ENCODE results near the gene KCTD8.
A peak's percentile ranks its signal among the peaks of the same experiment; 100 is the strongest.

KCTD8 gene

GRCh38 chr4:44448521-44449461 lies at the start of gene KCTD8:
TSS of gene KCTD8 (minus strand) at chr4:44448809.
- in situ Hi-C loops (cut with HindIII; ENCODE audit: low pct_unique_long_range_greater_than_20kb, low sequenced_read_pairs): no loop called here
- TF ChIP-seq JUND (IDR thresholded peaks at IDR 0.05; ENCODE audit: low read depth): no peak
- peak; percentile 79 to 87 for DNase-seq (ENCODE audit: low read depth in 1 of 2, low spot score in 1 of 2)

- in situ Hi-C loops (cut with HindIII; ENCODE audit: low pct_unique_long_range_greater_than_20kb, low sequenced_read_pairs): no loop called here
- DNase-seq (ENCODE audit: low read depth in 1 of 2, low spot score in 1 of 2): no peak
- TF ChIP-seq JUND (IDR thresholded peaks at IDR 0.05; ENCODE audit: low read depth): no peak
Observed at GRCh38 chr4:44494810-44495701, 46.4 kb upstream of the KCTD8 start.

GRCh38 chr4:44493924-44494323 lies 45.3 kb upstream of the KCTD8 start:
- in situ Hi-C loops (cut with HindIII; ENCODE audit: low pct_unique_long_range_greater_than_20kb, low sequenced_read_pairs): no loop called here
- peak; percentile 11 to 33 for DNase-seq (ENCODE audit: low read depth in 1 of 2, low spot score in 1 of 2)
- no peak for TF ChIP-seq JUND (IDR thresholded peaks at IDR 0.05; ENCODE audit: low read depth)

- in situ Hi-C loops (cut with HindIII; ENCODE audit: low pct_unique_long_range_greater_than_20kb, low sequenced_read_pairs): no loop called here
- DNase-seq (ENCODE audit: low read depth in 1 of 2, low spot score in 1 of 2): peak in 1 of 2 experiments; percentile 58
- 0 out of 2 replicates have a peak, but pooled peaks have one; percentile 16 for TF ChIP-seq JUND (IDR thresholded peaks at IDR 0.05; ENCODE audit: low read depth)
Observed at GRCh38 chr4:44487341-44487740, 38.7 kb upstream of the KCTD8 start.

GRCh38 chr4:44479731-44480130 lies 31.1 kb upstream of the KCTD8 start:
- TF ChIP-seq JUND (IDR thresholded peaks at IDR 0.05; ENCODE audit: low read depth): no peak
- in situ Hi-C loops (cut with HindIII; ENCODE audit: low pct_unique_long_range_greater_than_20kb, low sequenced_read_pairs): no loop called here
- no peak for DNase-seq (ENCODE audit: low read depth in 1 of 2, low spot score in 1 of 2)

- DNase-seq (ENCODE audit: low read depth in 1 of 2, low spot score in 1 of 2): no peak
- in situ Hi-C loops (cut with HindIII; ENCODE audit: low pct_unique_long_range_greater_than_20kb, low sequenced_read_pairs): no loop called here
- TF ChIP-seq JUND (IDR thresholded peaks at IDR 0.05; ENCODE audit: low read depth): no peak
Observed at GRCh38 chr4:44462259-44462658, 13.7 kb upstream of the KCTD8 start.

DNA sequence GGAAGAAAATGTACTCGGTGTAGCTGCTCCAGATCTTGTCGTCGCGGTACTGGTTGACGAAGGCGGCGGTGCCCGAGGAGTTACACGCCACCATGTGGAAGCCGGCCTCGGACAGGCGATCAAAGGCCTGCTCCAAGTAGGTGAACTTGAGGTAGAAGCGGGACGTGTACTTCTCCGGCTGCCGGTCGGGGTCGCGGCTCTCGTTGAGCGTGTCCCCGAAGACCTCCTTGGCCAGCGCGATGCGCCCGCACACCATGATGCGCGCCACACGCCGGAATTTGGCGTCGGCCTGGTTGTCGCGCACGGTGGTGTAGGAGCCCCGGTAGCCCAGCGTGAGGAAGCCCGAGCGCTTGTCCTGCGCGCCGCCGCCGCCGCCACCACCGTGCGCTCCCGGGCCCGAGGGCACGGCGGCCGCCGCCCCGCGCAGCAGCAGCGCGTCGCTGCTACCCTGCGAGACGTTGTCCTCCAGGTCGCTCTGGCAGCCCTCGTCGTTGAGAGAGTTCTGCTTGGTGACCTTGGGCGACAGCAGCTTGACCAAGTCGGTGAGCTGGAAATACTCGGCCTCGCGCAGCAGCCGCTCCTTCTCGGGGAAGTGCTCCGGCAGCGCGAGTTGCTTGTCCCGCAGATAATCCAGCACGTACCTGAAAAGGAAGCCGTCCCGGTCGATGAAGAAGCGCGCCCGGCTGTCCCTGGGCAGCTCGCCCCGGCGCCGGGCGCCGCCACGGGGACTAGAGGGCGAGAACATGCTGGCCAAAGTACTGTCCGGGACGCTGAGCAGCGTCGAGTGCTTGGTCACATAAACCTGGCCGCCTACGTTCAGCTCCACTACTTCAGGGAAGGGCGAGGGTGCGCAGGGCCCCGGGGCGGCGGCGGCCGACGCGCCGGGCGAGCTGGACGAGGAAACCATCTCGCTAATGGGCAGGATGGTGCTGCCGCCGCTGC lies 775 bp downstream of the KCTD8 start:
- in situ Hi-C loops (cut with HindIII; ENCODE audit: low pct_unique_long_range_greater_than_20kb, low sequenced_read_pairs): no loop called here
- TF ChIP-seq JUND (IDR thresholded peaks at IDR 0.05; ENCODE audit: low read depth): no peak
- no peak for DNase-seq (ENCODE audit: low read depth in 1 of 2, low spot score in 1 of 2)

GRCh38 chr4:44446801-44447562 lies 1.6 kb downstream of the KCTD8 start:
- in situ Hi-C loops (cut with HindIII; ENCODE audit: low pct_unique_long_range_greater_than_20kb, low sequenced_read_pairs): no loop called here
- no peak for TF ChIP-seq JUND (IDR thresholded peaks at IDR 0.05; ENCODE audit: low read depth)
- DNase-seq (ENCODE audit: low read depth in 1 of 2, low spot score in 1 of 2): no peak

DNA sequence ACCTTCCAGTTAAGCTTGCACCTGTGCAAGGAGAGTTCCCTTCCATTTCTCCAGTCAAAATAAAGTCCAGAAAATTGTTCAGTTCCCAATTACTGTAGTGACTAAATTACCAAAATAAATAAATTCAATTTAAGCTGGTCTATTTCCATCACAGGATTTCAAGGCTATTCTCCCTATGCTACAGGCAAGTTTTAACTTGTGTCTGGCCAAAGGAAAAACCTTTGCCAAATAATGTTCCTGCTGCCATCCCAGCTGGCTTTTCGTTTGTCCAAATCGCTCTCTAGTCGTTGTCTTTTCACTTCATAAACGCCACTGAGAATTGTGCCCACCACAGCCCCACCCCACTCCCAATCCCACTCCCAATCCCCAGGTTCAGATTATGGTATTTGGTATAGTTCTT lies 2.4 kb downstream of the KCTD8 start:
- no peak for DNase-seq (ENCODE audit: low read depth in 1 of 2, low spot score in 1 of 2)
- in situ Hi-C loops (cut with HindIII; ENCODE audit: low pct_unique_long_range_greater_than_20kb, low sequenced_read_pairs): no loop called here
- TF ChIP-seq JUND (IDR thresholded peaks at IDR 0.05; ENCODE audit: low read depth): no peak

- TF ChIP-seq JUND (IDR thresholded peaks at IDR 0.05; ENCODE audit: low read depth): no peak
- in situ Hi-C loops (cut with HindIII; ENCODE audit: low pct_unique_long_range_greater_than_20kb, low sequenced_read_pairs): no loop called here
- no peak for DNase-seq (ENCODE audit: low read depth in 1 of 2, low spot score in 1 of 2)
Observed at GRCh38 chr4:44438687-44439086, 9.9 kb downstream of the KCTD8 start.

DNA sequence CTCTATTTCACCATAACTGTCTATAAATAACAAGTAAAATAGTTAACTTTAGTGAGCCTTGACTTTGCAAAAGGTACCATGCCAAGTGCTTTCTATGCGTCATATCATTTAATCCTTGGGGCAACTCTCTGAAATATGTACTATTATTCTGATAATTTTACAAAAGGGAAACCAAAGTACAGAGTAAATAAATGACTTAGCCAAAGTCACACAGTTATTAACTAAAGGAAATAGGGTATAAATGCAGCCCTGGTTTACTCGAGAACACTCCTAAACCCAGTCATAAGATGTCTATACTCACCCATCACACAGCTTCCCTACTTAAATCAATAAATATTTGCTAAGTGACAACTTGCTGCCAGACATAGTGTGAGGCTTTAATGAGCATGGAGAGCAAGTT lies 14.4 kb downstream of the KCTD8 start:
- in situ Hi-C loops (cut with HindIII; ENCODE audit: low pct_unique_long_range_greater_than_20kb, low sequenced_read_pairs): no loop called here

More for the DNA sequence above, 14.4 kb downstream of the KCTD8 start:
- TF ChIP-seq JUND (IDR thresholded peaks at IDR 0.05; ENCODE audit: low read depth): no peak
- DNase-seq (ENCODE audit: low read depth in 1 of 2, low spot score in 1 of 2): no peak
